ENCODE data around the gene ASCC3. TPM values are rescaled to one million over a fixed set of nuclear protein-coding genes. Genes with fewer than 3 reads are reported as not detected.
A peak's percentile ranks its signal among the peaks of the same experiment; 100 is the strongest.

The ASCC3 gene
- total RNA-seq, 1 donor from 2014 or later, result 43.1 TPM

GRCh38 chr6:100724696-100725095 lies 156.4 kb downstream of the ASCC3 start:
- DNase-seq, result no peak

DNA sequence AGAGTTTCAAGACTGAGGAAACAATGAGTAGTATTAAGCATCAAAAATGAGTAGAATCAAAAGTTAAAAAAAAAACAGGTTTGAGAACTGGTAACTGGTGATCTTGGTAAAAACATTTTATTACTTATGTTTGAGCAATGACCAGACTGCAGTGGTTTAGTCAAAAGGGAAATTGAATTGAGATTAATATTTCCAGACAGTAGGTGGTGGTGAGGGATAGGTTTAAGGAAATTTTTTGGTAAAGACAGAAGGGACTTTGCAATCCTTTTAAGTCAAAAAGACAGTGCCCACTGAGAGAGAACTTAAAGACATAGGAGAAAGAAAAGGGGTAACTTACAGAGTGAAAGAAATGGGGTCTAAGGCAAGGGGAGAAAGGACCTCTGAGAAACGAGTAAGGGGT lies 156.9 kb downstream of the ASCC3 start:
- DNase-seq, result no peak

DNA sequence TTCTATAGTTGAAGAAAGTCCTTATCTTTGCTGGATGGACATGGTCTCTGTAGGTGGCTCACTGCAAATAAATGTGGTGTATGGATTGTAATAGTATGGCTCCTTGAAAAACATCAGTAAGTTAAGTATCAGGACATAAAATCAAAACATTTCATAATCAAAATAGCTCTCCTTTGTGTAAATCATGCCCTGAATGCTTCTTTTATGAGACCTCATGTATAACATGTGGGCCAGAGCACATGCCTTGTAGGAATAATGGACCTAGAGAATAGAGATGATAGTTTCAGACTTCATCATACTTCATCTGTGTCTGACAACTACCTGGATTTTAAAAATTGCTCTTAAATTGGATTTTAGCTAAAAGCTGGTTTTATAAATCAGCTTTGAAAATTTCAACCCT lies 159.9 kb downstream of the ASCC3 start:
- no peak for DNase-seq

DNA sequence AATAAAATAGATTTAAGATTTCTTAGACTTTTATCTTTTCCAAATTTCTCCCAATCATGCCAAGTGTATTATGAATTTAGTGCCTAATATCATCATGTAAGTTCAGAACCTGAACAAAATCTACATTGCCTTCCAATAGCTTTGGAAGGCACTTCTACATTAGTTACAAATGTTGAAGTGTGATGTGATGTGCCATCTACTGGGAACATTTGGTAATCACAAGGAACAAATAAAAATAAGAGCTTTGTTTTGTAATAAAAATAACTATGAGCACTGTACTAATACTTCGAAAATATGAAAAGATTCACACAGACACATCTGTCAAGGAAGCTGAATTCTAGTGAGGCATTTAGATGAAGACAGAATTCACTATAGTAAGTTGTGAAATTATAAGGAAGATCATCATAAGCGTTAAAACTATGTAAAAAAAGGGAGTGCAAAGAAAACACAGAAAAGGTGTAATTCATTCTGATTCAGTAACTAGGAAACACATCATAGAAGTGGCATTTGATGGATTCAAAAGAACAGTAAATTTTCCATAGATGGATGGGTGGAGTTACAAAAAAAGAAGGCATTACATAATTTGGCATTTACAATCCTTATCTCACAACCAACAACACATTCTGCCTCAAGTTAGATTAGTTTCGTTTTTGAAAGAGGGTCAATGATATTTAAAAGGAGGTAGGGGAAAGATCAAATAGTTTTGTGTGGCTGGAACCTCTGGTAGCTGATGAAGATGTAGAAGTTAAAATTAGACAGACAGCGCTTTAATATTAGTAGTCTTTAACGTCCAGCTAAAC lies 161.0 kb downstream of the ASCC3 start:
- peak; percentile 1 for DNase-seq

- DNase-seq, result no peak
Measured at GRCh38 chr6:100712997-100713396, 168.1 kb downstream of the ASCC3 start.

DNA sequence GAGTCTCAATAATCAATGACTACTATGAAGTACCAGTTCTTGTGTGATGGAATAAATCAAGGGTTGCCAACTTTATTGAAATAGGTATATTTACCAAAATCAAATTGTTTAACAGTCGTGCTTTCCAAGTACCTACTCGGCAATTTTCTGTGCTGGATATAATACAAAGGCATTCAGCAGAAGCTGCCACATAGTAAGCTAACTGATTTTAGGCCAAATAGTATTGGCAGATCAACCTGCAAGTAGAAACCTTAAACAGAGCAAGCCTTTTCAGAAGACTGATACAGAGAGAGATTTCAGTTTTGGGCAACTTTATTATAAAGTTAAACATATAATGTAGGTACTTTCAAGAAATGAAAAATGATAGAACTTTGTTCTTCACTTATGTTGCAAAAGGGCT lies 174.6 kb downstream of the ASCC3 start:
- no peak for DNase-seq

DNA sequence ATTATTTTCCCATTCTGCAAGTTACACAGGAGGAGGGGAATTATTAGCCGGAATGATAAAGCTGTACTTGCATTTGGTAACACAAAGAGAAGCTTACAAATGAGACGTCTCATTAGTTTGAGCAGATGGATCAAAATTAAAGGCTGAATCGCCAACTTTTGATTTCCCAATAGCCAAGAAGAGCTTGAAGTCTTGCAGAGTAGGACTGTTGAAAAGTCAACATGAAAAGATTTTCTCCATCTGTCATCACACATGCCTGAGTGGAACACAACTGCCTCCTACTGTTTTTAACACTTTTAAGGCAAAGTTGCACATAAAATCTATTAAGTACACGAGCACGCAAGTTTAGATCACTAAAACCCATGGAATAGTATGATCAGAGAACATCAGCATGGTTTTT lies 176.2 kb downstream of the ASCC3 start:
- DNase-seq, result no peak

- DNase-seq, result no peak
Measured at GRCh38 chr6:100701728-100702127, 179.4 kb downstream of the ASCC3 start.

- DNase-seq, result no peak
Measured at GRCh38 chr6:100700009-100700408, 181.1 kb downstream of the ASCC3 start.

DNA sequence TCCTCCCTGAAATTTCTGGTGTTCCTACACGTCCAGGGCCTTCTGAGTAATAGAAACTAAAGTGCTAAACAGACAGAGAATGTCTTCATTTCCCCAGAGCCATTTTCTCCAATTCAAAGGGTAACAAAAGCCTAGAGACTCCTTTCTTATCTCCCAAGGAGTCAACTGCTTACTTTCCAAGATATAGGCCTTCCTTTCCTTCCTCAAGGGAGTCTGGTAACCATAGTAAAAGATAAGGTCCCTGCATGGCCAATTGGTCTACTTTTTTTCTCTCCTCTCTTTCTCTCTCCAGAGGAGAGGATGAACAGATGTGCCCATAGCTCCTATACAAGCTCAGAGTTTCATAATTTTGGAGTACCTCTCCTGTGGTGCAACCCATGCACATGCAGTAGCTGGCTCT lies 185.7 kb downstream of the ASCC3 start:
- no peak for DNase-seq

DNA sequence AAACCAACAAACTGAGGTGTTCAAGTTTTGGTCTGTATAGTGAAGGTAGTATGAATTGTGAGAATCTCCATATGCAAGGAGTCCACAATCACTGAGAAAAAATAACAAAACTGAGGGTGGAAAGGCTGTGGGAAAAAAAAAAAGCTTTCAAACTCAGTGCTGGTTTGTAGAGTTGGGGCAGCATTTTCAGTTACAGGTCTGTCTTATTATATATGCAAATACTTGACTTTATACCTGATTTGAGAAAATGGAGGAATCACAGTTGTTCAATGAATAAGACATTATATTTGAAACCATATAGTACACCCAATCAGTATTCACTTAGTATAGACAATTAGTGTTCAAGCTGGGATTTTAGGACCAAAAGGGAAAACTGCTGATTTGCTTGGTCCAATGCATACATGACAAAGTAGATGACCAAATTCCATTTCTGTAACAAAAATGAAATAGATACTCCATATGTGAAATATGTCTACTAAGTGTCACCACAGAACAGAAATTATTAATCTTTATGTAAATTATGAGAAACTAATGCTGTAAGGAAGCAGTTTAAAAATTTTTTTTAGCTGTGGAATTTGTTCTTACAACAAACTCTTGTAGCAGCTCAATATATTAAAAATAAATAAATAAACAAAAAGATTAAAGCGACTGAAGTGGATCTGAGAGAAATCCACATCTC lies 187.7 kb downstream of the ASCC3 start:
- DNase-seq, result no peak

GRCh38 chr6:100691972-100692371 lies 189.2 kb downstream of the ASCC3 start:
- no peak for DNase-seq

DNA sequence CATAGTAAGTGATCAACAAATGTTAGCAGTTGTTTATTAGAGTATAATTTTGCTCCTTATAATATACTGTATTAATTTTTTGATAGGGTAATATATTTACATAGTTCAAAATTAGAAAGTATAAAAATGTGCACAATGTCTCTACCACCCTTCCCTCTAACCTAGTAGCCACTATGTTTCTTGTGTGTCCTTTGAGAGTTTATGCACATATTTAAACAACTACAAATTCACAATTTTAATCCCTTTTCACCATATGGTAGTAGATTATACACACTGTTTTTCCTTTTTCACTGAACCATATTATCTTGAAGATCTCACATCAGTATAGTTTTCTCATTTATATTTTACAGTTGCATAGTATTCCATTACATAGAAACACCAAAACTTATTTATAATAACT lies 194.9 kb downstream of the ASCC3 start:
- no peak for DNase-seq

DNA sequence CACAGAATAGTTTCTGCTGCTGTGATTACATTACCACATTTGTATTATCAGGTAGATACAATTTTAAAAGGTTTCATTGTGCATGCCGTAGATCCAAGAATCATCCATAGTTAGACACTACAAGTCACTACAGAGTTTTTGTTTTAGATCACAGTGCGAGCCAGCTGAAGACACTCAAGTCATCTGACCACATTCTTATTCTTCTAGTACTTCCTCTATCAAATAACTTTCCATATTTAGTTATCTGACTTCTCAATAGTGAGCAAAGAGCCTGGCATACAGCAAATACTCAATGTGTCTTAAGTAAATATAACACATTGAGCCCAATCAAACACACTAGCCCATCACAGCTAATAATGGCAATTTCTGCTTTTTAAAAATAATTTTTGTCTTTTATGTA lies 195.4 kb downstream of the ASCC3 start:
- DNase-seq, result no peak

- no peak for DNase-seq
Measured at GRCh38 chr6:100680163-100680562, 201.0 kb downstream of the ASCC3 start.

DNA sequence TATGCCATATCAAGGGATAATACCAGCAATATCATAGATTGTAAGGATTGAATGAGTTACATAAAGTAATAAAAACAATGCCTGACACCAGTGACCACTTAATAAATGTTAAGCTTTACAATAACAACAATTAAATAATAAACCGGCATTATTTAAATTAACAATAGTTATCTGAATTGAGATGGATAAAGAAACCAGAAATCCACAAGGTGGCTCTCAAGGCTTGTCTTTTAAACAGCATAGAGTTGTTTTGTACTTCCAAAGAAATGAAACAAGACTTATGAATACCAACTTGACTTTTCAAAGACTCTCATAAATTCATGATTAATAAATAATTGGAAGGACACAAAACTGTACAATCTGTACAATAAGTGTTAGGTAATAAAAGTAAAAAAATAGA lies 203.1 kb downstream of the ASCC3 start:
- DNase-seq, result no peak

- DNase-seq, result no peak
Measured at GRCh38 chr6:100677240-100677639, 203.9 kb downstream of the ASCC3 start.

- no peak for DNase-seq
Measured at GRCh38 chr6:100673641-100674040, 207.5 kb downstream of the ASCC3 start.

GRCh38 chr6:100671740-100672139 lies 209.4 kb downstream of the ASCC3 start:
- DNase-seq, result no peak

GRCh38 chr6:100670056-100670455 lies 211.1 kb downstream of the ASCC3 start:
- DNase-seq, result no peak

DNA sequence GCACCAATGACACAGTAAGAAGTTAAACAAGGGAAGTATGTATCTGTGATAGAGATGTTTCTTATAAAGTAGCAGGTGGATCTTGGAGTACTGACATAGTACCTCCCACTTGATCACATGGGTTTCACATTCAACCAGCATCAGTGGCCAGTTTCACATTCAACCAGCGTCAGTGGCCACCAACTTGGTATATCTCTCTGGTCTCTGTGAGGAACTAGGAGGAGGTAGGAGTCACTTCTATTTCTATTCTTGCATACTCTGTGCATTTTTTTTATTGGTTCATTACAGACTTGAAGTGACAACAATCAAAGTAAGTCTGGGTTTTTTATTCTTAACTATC lies 216.1 kb downstream of the ASCC3 start:
- DNase-seq, result no peak

DNA sequence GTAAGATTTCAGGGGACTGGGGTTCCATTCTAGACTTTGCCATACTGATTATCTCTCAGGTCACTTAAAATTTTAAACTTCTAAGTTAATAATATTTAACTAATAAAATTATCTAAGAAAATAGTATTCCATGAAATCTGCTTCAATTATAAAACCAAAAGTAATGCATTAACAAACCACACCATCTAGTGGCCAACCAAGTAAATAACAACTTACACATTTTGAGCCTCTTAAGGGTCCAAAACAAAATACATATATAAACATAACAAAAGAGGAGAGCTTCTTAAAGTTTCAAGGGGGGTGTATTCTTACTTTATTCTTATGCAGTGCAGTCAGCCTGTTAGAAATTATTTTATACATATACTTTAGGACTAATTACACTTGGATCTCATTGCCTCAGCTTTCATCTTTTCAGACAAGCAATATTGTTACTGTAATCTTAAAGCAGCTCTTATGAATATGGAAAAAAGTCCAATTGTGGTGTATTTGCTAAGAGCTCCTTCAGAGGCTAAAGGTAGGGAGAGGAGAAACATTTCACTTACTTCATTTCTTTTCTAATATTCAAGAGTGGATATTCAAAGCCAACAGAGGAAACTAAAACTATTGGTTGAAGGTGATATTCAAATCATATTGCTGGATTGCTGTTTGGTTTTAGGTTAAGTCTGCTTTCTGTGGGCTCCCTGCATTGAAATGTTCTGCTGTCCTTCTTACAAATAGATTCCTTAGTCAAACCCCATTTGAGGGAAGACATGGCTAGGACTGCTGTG lies 216.7 kb downstream of the ASCC3 start:
- peak; percentile 11 for DNase-seq

- DNase-seq, result no peak
Measured at GRCh38 chr6:100663219-100663863, 217.8 kb downstream of the ASCC3 start.

All from skin of body (tissue), 2 donors.